ENCODE data around the gene SH3BGRL. TPM values are rescaled to one million over a fixed set of nuclear protein-coding genes. Genes with fewer than 3 reads are reported as not detected.

Gene SH3BGRL
- total RNA-seq, 1 experiment from 2014 or later = 93.2 TPM

GRCh38 chrX:81241753-81242152 is 39.9 kb downstream of the SH3BGRL start:
- Histone ChIP-seq H3K27me3 (ENCODE audit: control insufficient read depth, insufficient read depth, low read length) (no peaks in the 10 kb centered on the region), H3K36me3 (ENCODE audit: control insufficient read depth, insufficient read depth, low read length) (no peaks in the 10 kb centered on the region; the same call in 1 of the 2 replicates), H3K4me1 (ENCODE audit: control insufficient read depth, insufficient read depth, low read length) (no peaks in the 10 kb centered on the region), H3K4me3 (ENCODE audit: low read depth in 2 of 2, low read length in 2 of 2) (no peak overlapping the region), H3K27ac (ENCODE audit: low read length) (no peak overlapping the region), H3K9me3 (ENCODE audit: control insufficient read depth, insufficient read depth, low read depth, low read length) (no peaks in the 10 kb centered on the region)
- ChIA-PET CTCF (no interaction called here), POLR2A (no interaction called here)
- in situ Hi-C loops (cut with HindIII; ENCODE audit: low pct_unique_long_range_greater_than_20kb, low sequenced_read_pairs) (no loop called here), intact Hi-C loops (cut with micrococcal nuclease; ENCODE audit: unreplicated experiment) (no loop called here)
- TF ChIP-seq SIN3A (IDR thresholded peaks at IDR 0.05; ENCODE audit: borderline replicate concordance, insufficient read depth, low read depth, low read length) (no peak), REST (IDR thresholded peaks at IDR 0.05; ENCODE audit: insufficient read depth in 1 of 2, low read depth in 2 of 2, low read length in 1 of 2) (no peak), CTCF (IDR thresholded peaks at IDR 0.05) (no peak), POLR2AphosphoS5 (IDR thresholded peaks at IDR 0.05; ENCODE audit: low read depth, low read length) (no peak), TCF7L2 (IDR thresholded peaks at IDR 0.05; ENCODE audit: low read depth, low read length) (no peak)
- DNase-seq (ENCODE audit: low read depth, low spot score) (no peak), ATAC-seq (no peak)
- no TSS peak for BruUV-seq (replicated peaks)

GRCh38 chrX:81255876-81256275 is 54.0 kb downstream of the SH3BGRL start:
- Histone ChIP-seq H3K36me3 (ENCODE audit: control insufficient read depth, insufficient read depth, low read length) (no peaks in the 10 kb centered on the region), H3K4me3 (ENCODE audit: low read depth in 2 of 2, low read length in 2 of 2) (no peak overlapping the region), H3K27me3 (ENCODE audit: control insufficient read depth, insufficient read depth, low read length) (no peaks in the 10 kb centered on the region), H3K4me1 (ENCODE audit: control insufficient read depth, insufficient read depth, low read length) (no peaks in the 10 kb centered on the region), H3K9me3 (ENCODE audit: control insufficient read depth, insufficient read depth, low read depth, low read length) (no peaks in the 10 kb centered on the region), H3K27ac (ENCODE audit: low read length) (no peak overlapping the region)
- TF ChIP-seq REST (IDR thresholded peaks at IDR 0.05; ENCODE audit: insufficient read depth in 1 of 2, low read depth in 2 of 2, low read length in 1 of 2) = no peak
- no peak for TF ChIP-seq SIN3A (IDR thresholded peaks at IDR 0.05; ENCODE audit: borderline replicate concordance, insufficient read depth, low read depth, low read length)
- TF ChIP-seq CTCF (IDR thresholded peaks at IDR 0.05) = no peak
- no peak for TF ChIP-seq TCF7L2 (IDR thresholded peaks at IDR 0.05; ENCODE audit: low read depth, low read length)
- TF ChIP-seq POLR2AphosphoS5 (IDR thresholded peaks at IDR 0.05; ENCODE audit: low read depth, low read length) = no peak
- POLR2A ChIA-PET = no interaction called here
- intact Hi-C loops (cut with micrococcal nuclease; ENCODE audit: unreplicated experiment) (no loop called here), in situ Hi-C loops (cut with HindIII; ENCODE audit: low pct_unique_long_range_greater_than_20kb, low sequenced_read_pairs) (no loop called here)
- CTCF ChIA-PET = no interaction called here
- DNase-seq (ENCODE audit: low read depth, low spot score) (no peak), ATAC-seq (no peak)
- BruUV-seq (replicated peaks) = no TSS peak

Measured in Panc1 (cell line).